Tibial nerve (tissue), 4 donors: ENCODE results near the gene SPTB. TPM values are rescaled to one million over a fixed set of nuclear protein-coding genes. Genes with fewer than 3 reads are reported as not detected.
A peak's percentile ranks its signal among the peaks of the same experiment; 100 is the strongest.

Experiments
- DNase-seq, 2 donors: peaks; one replicate each; pipeline ENCODE4 v3.0.0-alpha.2; 2019; ENCODE audit warnings: low spot score in 2 of 2
- H3K27ac ChIP-seq, 4 donors: fragments of 200-600 bp; sonication (generic) in 3 of 4; one replicate each; pipeline ENCODE4 v1.5.1; 2017 to 2019; ENCODE audit warnings: mild to moderate bottlenecking in 1 of 4
- H3K27me3 ChIP-seq, 2 donors: fragments of 200-600 bp; sonication (generic) in 1 of 2; one replicate each; pipeline versions ENCODE4 v1.5.1 to v1.6.0; 2017 to 2019
- H3K36me3 ChIP-seq, 3 donors: fragments of 200-600 bp; sonication (generic); one replicate each; pipeline ENCODE4 v1.5.1; 2018 to 2019
- H3K4me1 ChIP-seq, 4 donors: fragments of 200-600 bp; sonication (generic) in 3 of 4; one replicate each; pipeline ENCODE4 v1.5.1; 2017 to 2019
- H3K4me3 ChIP-seq, 4 donors: fragments of 200-600 bp; sonication (generic) in 3 of 4; one replicate each; pipeline ENCODE4 v1.5.1; 2017 to 2019; ENCODE audit warnings: mild to moderate bottlenecking in 1 of 4, moderate library complexity in 1 of 4
- H3K9me3 ChIP-seq, 4 donors: fragments of 200-600 bp; sonication (generic) in 3 of 4; one replicate each; pipeline ENCODE4 v1.5.1; 2017 to 2019
- CTCF ChIP-seq, 5 experiments: fragments of 200-600 bp in 3 of 5; fragments of 450-650 bp in 2 of 5; sonication (generic) in 3 of 5; IDR thresholded peaks; one replicate each; pipeline ENCODE4 v1.5.1; 2016 to 2019; ENCODE audit warnings: antibody characterized with exemption in 5 of 5, mild to moderate bottlenecking in 3 of 5, moderate library complexity in 2 of 5
- EP300 ChIP-seq, 2 donors: sonication (generic); formaldehyde crosslinking; IDR thresholded peaks; one replicate each; pipeline ENCODE4 v1.6.1; 2017; ENCODE audit warnings: antibody characterized with exemption in 2 of 2, mild to moderate bottlenecking in 1 of 2
- POLR2A ChIP-seq, 2 donors: fragments of 450-650 bp; IDR thresholded peaks; one replicate each; pipeline ENCODE4 v1.6.1; 2017; ENCODE audit warnings: antibody characterized with exemption in 2 of 2, mild to moderate bottlenecking in 2 of 2, moderate library complexity in 2 of 2
- WGBS, 2 donors: methylation state at CpG; one replicate each; pipeline ENCODE4 v1.1.5; 2018; 5-methylcytosine and 5-hydroxymethylcytosine counted together
- total RNA-seq, 4 donors: library from RNA; depleted of rRNA; stranded (reverse); fragments of >200 nt; gene quantifications; one replicate each; pipeline ENCODE4 v1.1.0, GENCODE V29; 2016

SPTB gene
- total RNA-seq, 4 donors from 2014 or later = 4.5 to 12.6 (median 9.2) TPM

GRCh38 chr14:64868379-64868778 is 11.3 kb downstream of the SPTB start:
- no peaks in the 10 kb centered on the region for H3K4me1 ChIP-seq
- H3K27ac ChIP-seq = no peak overlapping the region
- no peaks in the 10 kb centered on the region for H3K36me3 ChIP-seq
- no peak overlapping the region for H3K4me3 ChIP-seq
- DNase-seq = no peak
- no peaks in the 10 kb centered on the region for H3K27me3 ChIP-seq
- no peaks in the 10 kb centered on the region for H3K9me3 ChIP-seq
- TF ChIP-seq CTCF (IDR thresholded peaks at IDR 0.05) = no peak
- no peak for TF ChIP-seq POLR2A (IDR thresholded peaks at IDR 0.05)
- TF ChIP-seq EP300 (IDR thresholded peaks at IDR 0.05) = no peak
- WGBS, 2 donors = 71 to 83% methylated on average over 2 of the region's 2 CpGs

GRCh38 chr14:64867182-64867581 is 12.5 kb downstream of the SPTB start:
- Histone ChIP-seq H3K27me3 (no peaks in the 10 kb centered on the region), H3K27ac (peak overlapping the region in 1 of 4 donors; percentile 66), H3K36me3 (no peaks in the 10 kb centered on the region), H3K4me1 (no peaks in the 10 kb centered on the region), H3K9me3 (no peaks in the 10 kb centered on the region), H3K4me3 (no peak overlapping the region)
- DNase-seq = no peak
- WGBS, 2 donors = 89 to 92% methylated on average over 3 of the region's 3 CpGs
- TF ChIP-seq EP300 (IDR thresholded peaks at IDR 0.05) = no peak
- no peak for TF ChIP-seq CTCF (IDR thresholded peaks at IDR 0.05)
- no peak for TF ChIP-seq POLR2A (IDR thresholded peaks at IDR 0.05)

- DNase-seq = no peak
- Histone ChIP-seq H3K27me3 (no peaks in the 10 kb centered on the region), H3K36me3 (no peaks in the 10 kb centered on the region), H3K4me1 (no peaks in the 10 kb centered on the region), H3K27ac (peak overlapping the region in 2 of 4 donors; percentile 44 to 66), H3K9me3 (no peaks in the 10 kb centered on the region), H3K4me3 (no peak overlapping the region)
- TF ChIP-seq EP300 (IDR thresholded peaks at IDR 0.05) = no peak
- no peak for TF ChIP-seq CTCF (IDR thresholded peaks at IDR 0.05)
- TF ChIP-seq POLR2A (IDR thresholded peaks at IDR 0.05) = no peak
- WGBS, 2 donors = 50% methylated on average over 6 of the region's 6 CpGs
Measured at GRCh38 chr14:64865992-64866391, 13.7 kb downstream of the SPTB start.

- no peak overlapping the region for H3K4me3 ChIP-seq
- no peak for DNase-seq
- TF ChIP-seq EP300 (IDR thresholded peaks at IDR 0.05) = no peak
- TF ChIP-seq POLR2A (IDR thresholded peaks at IDR 0.05) = no peak
- TF ChIP-seq CTCF (IDR thresholded peaks at IDR 0.05) = no peak
- no peak overlapping the region for H3K27ac ChIP-seq
- no peaks in the 10 kb centered on the region for H3K27me3 ChIP-seq
- 58 to 59% methylated on average over 6 of the region's 6 CpGs for WGBS, 2 donors
- H3K4me1 ChIP-seq = no peaks in the 10 kb centered on the region
- H3K9me3 ChIP-seq = no peaks in the 10 kb centered on the region
- H3K36me3 ChIP-seq = no peaks in the 10 kb centered on the region
Measured at GRCh38 chr14:64865109-64865508, 14.6 kb downstream of the SPTB start.

- no peaks in the 10 kb centered on the region for H3K4me1 ChIP-seq
- no peaks in the 10 kb centered on the region for H3K27me3 ChIP-seq
- H3K9me3 ChIP-seq = no peaks in the 10 kb centered on the region
- TF ChIP-seq POLR2A (IDR thresholded peaks at IDR 0.05) (no peak), CTCF (IDR thresholded peaks at IDR 0.05) (no peak), EP300 (IDR thresholded peaks at IDR 0.05) (no peak)
- no peak overlapping the region for H3K4me3 ChIP-seq
- WGBS, 2 donors = 94 to 98% methylated on average over 1 of the region's 1 CpG
- DNase-seq = no peak
- no peak overlapping the region for H3K27ac ChIP-seq
- no peaks in the 10 kb centered on the region for H3K36me3 ChIP-seq
Measured at GRCh38 chr14:64864258-64864657, 15.4 kb downstream of the SPTB start.
